ENCODE results near the gene MS4A4A.

The MS4A4A gene

DNA sequence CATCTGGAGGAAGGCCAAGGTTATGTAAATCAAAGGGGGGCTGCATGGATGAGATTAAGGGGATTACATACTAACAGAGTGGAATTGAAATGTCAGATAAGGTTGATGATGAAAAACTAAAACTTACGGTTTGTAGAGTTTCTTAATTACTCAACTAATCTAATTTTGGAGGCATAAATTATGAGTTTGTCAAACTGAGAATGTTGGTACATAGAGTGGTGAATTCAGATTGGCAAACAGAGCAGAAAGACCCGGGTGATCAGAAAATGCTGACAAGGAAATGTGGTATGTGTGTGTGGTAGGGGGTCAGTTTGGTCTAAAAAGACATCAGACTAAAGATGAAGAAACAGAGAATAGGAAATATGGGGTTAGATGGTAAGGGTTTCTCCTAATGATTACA, 57.6 kb downstream of the MS4A4A start:
- Histone ChIP-seq H3K4me3 (ENCODE audit: low read length, poor library complexity, severe bottlenecking) (no peak overlapping the region), H3K4me2 (ENCODE audit: low read depth, low read length, poor library complexity, severe bottlenecking) (no peak overlapping the region), H3K27me3 (ENCODE audit: insufficient read depth, low read length, poor library complexity, severe bottlenecking) (no peaks in the 10 kb centered on the region), H2AFZ (ENCODE audit: low read length) (no peak overlapping the region), H3K9me2 (replicated peaks; ENCODE audit: low read depth, low read length) (no peaks in the 10 kb centered on the region), H3K9ac (ENCODE audit: low read depth, low read length, poor library complexity, severe bottlenecking) (no peak overlapping the region), H3F3A (ENCODE audit: low read depth) (no peaks in the 10 kb centered on the region), H4K20me1 (ENCODE audit: insufficient read depth, low read length, poor library complexity, severe bottlenecking) (no peaks in the 10 kb centered on the region), H3K9me3 (ENCODE audit: insufficient read depth, low read depth, low read length) (no peaks in the 10 kb centered on the region), H3K36me3 (ENCODE audit: insufficient read depth, low read length) (no peaks in the 10 kb centered on the region), H3K79me2 (ENCODE audit: insufficient read depth, low read length) (no peaks in the 10 kb centered on the region), H3K4me1 (ENCODE audit: insufficient read depth, low read length, poor library complexity, severe bottlenecking) (peaks cover 4% of the 10 kb centered on the region)
- no peak for TF ChIP-seq EZH2phosphoT487 (IDR thresholded peaks at IDR 0.05; ENCODE audit: borderline replicate concordance)
- TF ChIP-seq, protein P1, sequence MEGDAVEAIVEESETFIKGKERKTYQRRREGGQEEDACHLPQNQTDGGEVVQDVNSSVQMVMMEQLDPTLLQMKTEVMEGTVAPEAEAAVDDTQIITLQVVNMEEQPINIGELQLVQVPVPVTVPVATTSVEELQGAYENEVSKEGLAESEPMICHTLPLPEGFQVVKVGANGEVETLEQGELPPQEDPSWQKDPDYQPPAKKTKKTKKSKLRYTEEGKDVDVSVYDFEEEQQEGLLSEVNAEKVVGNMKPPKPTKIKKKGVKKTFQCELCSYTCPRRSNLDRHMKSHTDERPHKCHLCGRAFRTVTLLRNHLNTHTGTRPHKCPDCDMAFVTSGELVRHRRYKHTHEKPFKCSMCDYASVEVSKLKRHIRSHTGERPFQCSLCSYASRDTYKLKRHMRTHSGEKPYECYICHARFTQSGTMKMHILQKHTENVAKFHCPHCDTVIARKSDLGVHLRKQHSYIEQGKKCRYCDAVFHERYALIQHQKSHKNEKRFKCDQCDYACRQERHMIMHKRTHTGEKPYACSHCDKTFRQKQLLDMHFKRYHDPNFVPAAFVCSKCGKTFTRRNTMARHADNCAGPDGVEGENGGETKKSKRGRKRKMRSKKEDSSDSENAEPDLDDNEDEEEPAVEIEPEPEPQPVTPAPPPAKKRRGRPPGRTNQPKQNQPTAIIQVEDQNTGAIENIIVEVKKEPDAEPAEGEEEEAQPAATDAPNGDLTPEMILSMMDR (conservative IDR thresholded peaks at IDR 0.05; ENCODE audit: low read length), result no peak

DNA sequence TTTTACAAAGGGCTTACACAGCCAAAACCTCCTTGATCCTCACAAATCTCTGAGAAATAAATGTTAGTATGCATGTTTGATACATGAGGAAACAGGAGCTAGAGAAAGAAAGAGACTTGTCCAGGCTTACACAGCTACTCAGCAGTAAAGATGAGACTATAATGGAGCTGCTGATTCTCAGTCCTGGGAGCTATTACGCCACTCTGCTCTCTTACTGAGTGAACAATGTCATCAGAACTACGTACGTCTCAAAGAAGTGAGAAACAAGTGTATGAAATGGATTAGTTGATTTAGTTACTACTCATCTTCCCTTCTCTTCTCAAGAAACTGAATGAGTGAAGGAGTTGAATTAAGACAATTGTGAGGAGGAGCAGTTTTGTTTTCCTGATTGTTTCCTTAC, 58.9 kb downstream of the MS4A4A start:
- no peaks in the 10 kb centered on the region for H3K9me3 ChIP-seq (ENCODE audit: insufficient read depth, low read depth, low read length)
- no peak overlapping the region for H2AFZ ChIP-seq (ENCODE audit: low read length)
- H3K4me3 ChIP-seq (ENCODE audit: low read length, poor library complexity, severe bottlenecking), result no peak overlapping the region
- peaks cover 4% of the 10 kb centered on the region for H3K4me1 ChIP-seq (ENCODE audit: insufficient read depth, low read length, poor library complexity, severe bottlenecking)
- H4K20me1 ChIP-seq (ENCODE audit: insufficient read depth, low read length, poor library complexity, severe bottlenecking), result no peaks in the 10 kb centered on the region
- TF ChIP-seq EZH2phosphoT487 (IDR thresholded peaks at IDR 0.05; ENCODE audit: borderline replicate concordance), result no peak
- TF ChIP-seq, protein P1 (conservative IDR thresholded peaks at IDR 0.05; ENCODE audit: low read length), result no peak
- H3K9me2 ChIP-seq (replicated peaks; ENCODE audit: low read depth, low read length), result no peaks in the 10 kb centered on the region
- no peaks in the 10 kb centered on the region for H3K36me3 ChIP-seq (ENCODE audit: insufficient read depth, low read length)
- H3F3A ChIP-seq (ENCODE audit: low read depth), result no peaks in the 10 kb centered on the region
- H3K27me3 ChIP-seq (ENCODE audit: insufficient read depth, low read length, poor library complexity, severe bottlenecking), result no peaks in the 10 kb centered on the region
- no peak overlapping the region for H3K9ac ChIP-seq (ENCODE audit: low read depth, low read length, poor library complexity, severe bottlenecking)
- H3K79me2 ChIP-seq (ENCODE audit: insufficient read depth, low read length), result no peaks in the 10 kb centered on the region
- H3K4me2 ChIP-seq (ENCODE audit: low read depth, low read length, poor library complexity, severe bottlenecking), result no peak overlapping the region

DNA sequence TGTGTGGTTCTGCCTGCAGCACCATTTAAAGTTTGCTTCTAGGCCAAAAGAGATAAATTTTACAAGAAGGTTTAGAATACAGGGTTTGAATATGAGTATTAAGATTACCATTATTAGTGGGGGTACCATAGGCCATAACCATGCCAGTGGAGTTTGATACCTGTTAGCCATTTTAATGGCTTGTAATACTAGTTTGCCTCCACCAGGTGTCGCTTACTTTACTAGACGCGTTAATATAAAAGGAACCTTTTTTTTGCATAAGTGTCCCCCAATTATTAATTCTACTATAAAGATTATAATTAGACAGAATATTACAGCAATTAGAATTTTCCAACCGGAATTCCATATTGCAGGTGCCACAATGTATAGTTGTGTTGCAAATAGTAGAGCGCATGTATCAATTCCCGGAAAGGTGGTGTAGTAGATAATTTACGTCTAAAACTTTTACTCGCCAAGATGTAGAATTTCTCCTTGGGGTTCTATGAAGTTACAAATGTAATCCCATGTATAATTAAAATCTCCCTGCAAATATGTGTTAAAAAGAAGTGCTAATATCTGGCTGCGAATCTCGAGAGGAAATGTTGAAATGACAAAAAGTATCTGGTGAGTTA, 62.7 kb downstream of the MS4A4A start:
- H3K27me3 ChIP-seq (ENCODE audit: insufficient read depth, low read length, poor library complexity, severe bottlenecking), result no peaks in the 10 kb centered on the region
- H3K9me2 ChIP-seq (replicated peaks; ENCODE audit: low read depth, low read length), result no peaks in the 10 kb centered on the region
- H3K4me1 ChIP-seq (ENCODE audit: insufficient read depth, low read length, poor library complexity, severe bottlenecking), result no peaks in the 10 kb centered on the region
- no peak overlapping the region for H3K4me2 ChIP-seq (ENCODE audit: low read depth, low read length, poor library complexity, severe bottlenecking)
- no peak for TF ChIP-seq EZH2phosphoT487 (IDR thresholded peaks at IDR 0.05; ENCODE audit: borderline replicate concordance)
- TF ChIP-seq, protein P1 (conservative IDR thresholded peaks at IDR 0.05; ENCODE audit: low read length), result peak; percentile 84
- no peaks in the 10 kb centered on the region for H3K36me3 ChIP-seq (ENCODE audit: insufficient read depth, low read length)
- no peaks in the 10 kb centered on the region for H3K79me2 ChIP-seq (ENCODE audit: insufficient read depth, low read length)
- H3F3A ChIP-seq (ENCODE audit: low read depth), result no peaks in the 10 kb centered on the region
- 0 out of 2 replicates have a peak overlapping the region, but pooled peaks have one; percentile 18 for H2AFZ ChIP-seq (ENCODE audit: low read length)
- H4K20me1 ChIP-seq (ENCODE audit: insufficient read depth, low read length, poor library complexity, severe bottlenecking), result no peaks in the 10 kb centered on the region
- no peaks in the 10 kb centered on the region for H3K9me3 ChIP-seq (ENCODE audit: insufficient read depth, low read depth, low read length)
- no peak overlapping the region for H3K9ac ChIP-seq (ENCODE audit: low read depth, low read length, poor library complexity, severe bottlenecking)
- no peak overlapping the region for H3K4me3 ChIP-seq (ENCODE audit: low read length, poor library complexity, severe bottlenecking)

All from Loucy (cell line).